K562 (cell line): ENCODE results near the gene TMEM163. TPM values are rescaled to one million over a fixed set of nuclear protein-coding genes. Genes with fewer than 3 reads are reported as not detected.

ENCODE experiments used
- ATAC-seq: fragments of 200-7000 bp; cut with Tn5 transposase; 3 replicates; pipeline ENCODE4 v1.9.1; 2020; ENCODE audit warnings: moderate library complexity
- BruUV-seq: library from RNA; stranded (reverse); fragments of 400-500 nt; replicated peaks from 2 replicates; lab custom pipeline; 2021; lab: Mats Ljungman, UMichigan
- CTCF ChIA-PET: fragments of 300-600 bp; formaldehyde crosslinking; extraction: SDS; loops from one replicate; lab custom pipeline; 2021; ENCODE audit warnings: low intra/inter-chr PET ratio; lab: Yijun Ruan, JAX
- POLR2A ChIA-PET: fragments of 300-600, 350-650 bp; sonication (Branson Sonifier 250); formaldehyde crosslinking; extraction: SDS; loops from one replicate; lab custom pipeline; 2021; ENCODE audit warnings: antibody characterized with exemption, inconsistent platforms; lab: Yijun Ruan, JAX
- DNase-seq, 4 experiments: peaks; one replicate each; pipeline versions ENCODE4 v3.0.0 to v3.0.0-alpha.2; 2011 to 2018; ENCODE audit warnings: low spot score in 3 of 4, mixed read lengths in 3 of 4; ENCODE audit errors: extremely low read depth in 1 of 4
- FAIRE-seq: peaks from 2 replicates; lab custom pipeline; 2011; peaks lifted over from hg19 to GRCh38; lab: Jason Lieb, UNC
- H2AFZ ChIP-seq: 2 replicates; pipeline ENCODE4 v1.6.0; 2011; ENCODE audit warnings: low read depth, low read length, control low read depth, inconsistent platforms
- H3K27ac ChIP-seq: fragments of 200-600 bp; 3 replicates; pipeline ENCODE4 v1.8.0; 2011; ENCODE audit warnings: low read depth, mild to moderate bottlenecking, control low read depth, inconsistent platforms, low read length, moderate library complexity, mixed read lengths; ENCODE audit errors: extremely low read depth
- H3K27me3 ChIP-seq, 2 experiments: fragments of 300-600 bp in 1 of 2; 2 replicates in 1 of 2; 3 replicates in 1 of 2; pipeline versions ENCODE4 v1.6.0 to v1.8.0; 2011; ENCODE audit warnings: inconsistent platforms in 2 of 2, low read length in 2 of 2, mild to moderate bottlenecking in 1 of 2, mixed read lengths in 1 of 2, moderate library complexity in 1 of 2; ENCODE audit not compliant: control insufficient read depth in 2 of 2, insufficient read depth in 2 of 2
- H3K36me3 ChIP-seq: fragments of 300-600 bp; 3 replicates; pipeline ENCODE4 v1.8.0; 2011; ENCODE audit warnings: mild to moderate bottlenecking, low read length, inconsistent platforms; ENCODE audit not compliant: control insufficient read depth, insufficient read depth
- H3K4me1 ChIP-seq, 2 experiments: fragments of 200-600 bp in 1 of 2; replicated peaks in 1 of 2; 2 replicates in 1 of 2; 3 replicates in 1 of 2; pipeline versions ENCODE4 v1.5.1 to v1.8.0; 2011; ENCODE audit warnings: inconsistent platforms in 2 of 2, low read length in 2 of 2, mild to moderate bottlenecking in 1 of 2, mixed read lengths in 1 of 2, moderate library complexity in 1 of 2; ENCODE audit not compliant: control insufficient read depth in 2 of 2, insufficient read depth in 2 of 2
- H3K4me2 ChIP-seq: 2 replicates; pipeline ENCODE4 v1.6.1; 2011; ENCODE audit warnings: low read length, control low read depth, inconsistent platforms, mixed read lengths; ENCODE audit not compliant: insufficient read depth
- H3K4me3 ChIP-seq: fragments of 200-600 bp; sonication (generic), shearing (Covaris generic); 2 replicates; pipeline ENCODE4 v1.5.1; 2016; ENCODE audit warnings: control low read depth, inconsistent platforms
- H3K79me2 ChIP-seq: fragments of 200-600 bp; 3 replicates; pipeline ENCODE4 v1.8.0; 2011; ENCODE audit warnings: low read length, inconsistent platforms; ENCODE audit not compliant: control insufficient read depth, insufficient read depth
- H3K9ac ChIP-seq, 2 experiments: 2 replicates each; pipeline versions ENCODE4 v1.6.0 to v1.6.1; 2011; ENCODE audit warnings: low read depth in 2 of 2, low read length in 2 of 2, control low read depth in 1 of 2, inconsistent platforms in 1 of 2, mild to moderate bottlenecking in 1 of 2, mixed read lengths in 1 of 2; ENCODE audit not compliant: insufficient read depth in 1 of 2
- H3K9me1 ChIP-seq: one replicate; pipeline ENCODE4 v1.6.0; 2011; ENCODE audit warnings: inconsistent platforms, mild to moderate bottlenecking, low read length, moderate library complexity; ENCODE audit not compliant: control insufficient read depth, insufficient read depth
- H3K9me3 ChIP-seq: replicated peaks from 2 replicates; pipeline ENCODE4 v1.5.1; 2011; ENCODE audit warnings: low read depth, low read length, inconsistent platforms; ENCODE audit not compliant: control insufficient read depth, insufficient read depth
- H4K20me1 ChIP-seq: replicated peaks from 2 replicates; pipeline ENCODE4 v1.6.1; 2011; ENCODE audit warnings: low read length, inconsistent platforms, mixed read lengths; ENCODE audit not compliant: control insufficient read depth, insufficient read depth
- CBX8 ChIP-seq: fragments of 200-600 bp; sonication (generic); IDR thresholded peaks from 2 replicates; pipeline ENCODE4 v1.6.1; 2012; ENCODE audit warnings: borderline replicate concordance, mixed run types, low read depth, mild to moderate bottlenecking, moderate library complexity, mixed read lengths, low read length, control low read depth, inconsistent platforms; ENCODE audit not compliant: poor library complexity, severe bottlenecking; ENCODE audit errors: extremely low read depth
- HIVEP1 ChIP-seq: fragments of 250-450 bp; sonication (Bioruptor Pico); IDR thresholded peaks from 2 replicates; pipeline ENCODE4 v1.4.0; 2020; ENCODE audit warnings: mild to moderate bottlenecking
- HSF4 ChIP-seq: fragments of 250-450 bp; sonication (Bioruptor Pico); IDR thresholded peaks from 2 replicates; pipeline ENCODE4 v2.1.2; 2022; ENCODE audit warnings: mild to moderate bottlenecking, moderate library complexity, borderline replicate concordance
- LARP7 ChIP-seq: fragments of 450-650 bp; IDR thresholded peaks from 2 replicates; pipeline ENCODE4 v1.6.1; 2016
- MCM7 ChIP-seq, 2 experiments: fragments of 450-650 bp; IDR thresholded peaks; 2 replicates each; pipeline ENCODE4 v1.6.1; 2016 to 2018
- NFIC ChIP-seq: fragments of 450-650 bp; IDR thresholded peaks from 2 replicates; pipeline ENCODE4 v1.6.1; 2017; ENCODE audit warnings: mild to moderate bottlenecking, inconsistent platforms
- POLR2AphosphoS2 ChIP-seq: IDR thresholded peaks from 2 replicates; pipeline ENCODE4 v1.6.1; 2012; ENCODE audit warnings: low read length, improper control_type of control experiment
- RBM25 ChIP-seq: fragments of 200-400 bp; formaldehyde crosslinking; IDR thresholded peaks from 2 replicates; pipeline ENCODE4 v1.6.1; 2018; ENCODE audit warnings: low read length, low read depth, moderate library complexity; ENCODE audit not compliant: severe bottlenecking
- XRCC5 ChIP-seq: fragments of 200-400 bp; formaldehyde crosslinking; IDR thresholded peaks from 2 replicates; pipeline ENCODE4 v1.6.1; 2017; ENCODE audit warnings: low read depth, mild to moderate bottlenecking, low read length
- ZFP1 ChIP-seq: fragments of 450-650 bp; formaldehyde crosslinking; IDR thresholded peaks from 2 replicates; pipeline ENCODE4 v1.4.0; 2020; ENCODE audit warnings: mild to moderate bottlenecking, mixed read lengths
- ZNF12 ChIP-seq: sonication (generic); formaldehyde crosslinking; IDR thresholded peaks from 2 replicates; pipeline ENCODE4 v1.4.0; 2020; ENCODE audit warnings: mild to moderate bottlenecking, missing genetic modification reagents
- ZNF165 ChIP-seq: fragments of 250-450 bp; sonication (Bioruptor Pico); IDR thresholded peaks from 2 replicates; pipeline ENCODE4 v1.4.0; 2020; ENCODE audit warnings: borderline replicate concordance
- WGBS: fragments of 100-300 bp; shearing (Covaris generic); methylation state at CpG from one replicate; pipeline ENCODE4 v1.1.6; 2016; ENCODE audit warnings: low coverage, mixed read lengths; ENCODE audit not compliant: insufficient coverage; ENCODE audit errors: missing lambda C conversion rate; 5-methylcytosine and 5-hydroxymethylcytosine counted together
- in situ Hi-C: fragments of 300-500 bp; cut with MboI; formaldehyde crosslinking; loops from 4 replicates; pipeline ENCODE4 v1.15.0; 2018; ENCODE audit warnings: inconsistent platforms, mixed read lengths
- intact Hi-C: fragments of 100-400 bp; cut with micrococcal nuclease; formaldehyde crosslinking; loops from 2 replicates; pipeline ENCODE4 v1.14.2; 2022
- polyA plus RNA-seq, 8 experiments: library from polyadenylated mRNA; depleted of rRNA in 4 of 8; stranded (reverse) in 5 of 8; unstranded in 3 of 8; fragments of >200 nt; fragmentation: Nextera tagmentation in 2 of 8; fragmentation: Illumina TruSeq in 1 of 8; extraction: Ambion mirVana in 2 of 8; extraction: Trizol in 1 of 8; gene quantifications; 2 replicates each; pipeline versions ENCODE4 v1.2.1 to v1.2.3, GENCODE V29; 2011 to 2014; ENCODE audit warnings: inconsistent platforms in 1 of 8, missing spikeins in 1 of 8
- total RNA-seq, 7 experiments: library from RNA; depleted of rRNA in 6 of 7; stranded (reverse); fragments of >200 nt in 6 of 7; fragmentation: Illumina TruSeq in 2 of 7; extraction: Trizol in 2 of 7; gene quantifications; 2 replicates each; pipeline versions ENCODE4 v1.2.1 to v1.2.3, GENCODE V29; 2011 to 2021; ENCODE audit warnings: low replicate concordance in 1 of 7
- TF ChIP-seq, protein P1 (sequence below): fragments of 450-650 bp; IDR thresholded peaks from 2 replicates; pipeline ENCODE4 v1.6.1; 2016

Gene TMEM163
- total and polyA plus RNA-seq, 9 of the 15 experiments (the other 6 are each of a cell fraction or from before 2014, with no cell fraction given): 0.04 to 0.68 (median 0.16) TPM; not detected in 3

DNA sequence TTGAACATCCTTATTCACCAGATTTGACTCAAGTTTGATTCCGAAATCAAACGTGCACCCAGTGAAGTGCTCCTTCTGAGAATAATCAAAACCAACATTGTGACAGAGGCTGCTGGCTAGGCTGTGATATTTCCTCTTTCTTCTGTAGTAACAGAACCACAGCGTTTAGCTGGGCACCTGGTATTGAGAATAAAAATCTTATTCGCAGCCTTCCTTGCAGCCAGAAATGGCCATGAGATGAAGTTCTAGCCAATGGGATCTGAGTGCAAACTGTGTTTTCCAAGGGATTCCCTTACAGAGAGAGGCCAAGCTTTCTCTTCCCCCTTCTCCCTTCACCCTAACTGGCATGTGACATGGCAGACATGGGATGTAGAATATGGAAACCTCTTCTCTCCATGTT, 51.7 kb downstream of the TMEM163 start:
- TF ChIP-seq, protein P1, sequence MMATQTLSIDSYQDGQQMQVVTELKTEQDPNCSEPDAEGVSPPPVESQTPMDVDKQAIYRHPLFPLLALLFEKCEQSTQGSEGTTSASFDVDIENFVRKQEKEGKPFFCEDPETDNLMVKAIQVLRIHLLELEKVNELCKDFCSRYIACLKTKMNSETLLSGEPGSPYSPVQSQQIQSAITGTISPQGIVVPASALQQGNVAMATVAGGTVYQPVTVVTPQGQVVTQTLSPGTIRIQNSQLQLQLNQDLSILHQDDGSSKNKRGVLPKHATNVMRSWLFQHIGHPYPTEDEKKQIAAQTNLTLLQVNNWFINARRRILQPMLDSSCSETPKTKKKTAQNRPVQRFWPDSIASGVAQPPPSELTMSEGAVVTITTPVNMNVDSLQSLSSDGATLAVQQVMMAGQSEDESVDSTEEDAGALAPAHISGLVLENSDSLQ: no peak
- TF ChIP-seq HSF4 (CRISPR knock-in tag): no peak
- TF ChIP-seq NFIC: no peak
- no peak for TF ChIP-seq POLR2AphosphoS2
- TF ChIP-seq HIVEP1 (CRISPR knock-in tag): no peak
- TF ChIP-seq CBX8: no peak
- TF ChIP-seq MCM7 (IDR thresholded peaks at IDR 0.05): no peak
- no peak for TF ChIP-seq ZNF165 (CRISPR knock-in tag)
- TF ChIP-seq RBM25: no peak
- TF ChIP-seq XRCC5: no peak
- TF ChIP-seq LARP7: no peak
- no peak for TF ChIP-seq ZNF12 (CRISPR knock-in tag)
- TF ChIP-seq ZFP1 (CRISPR knock-in tag): no peak
- no peak overlapping the region for H3K9ac ChIP-seq

More for the DNA sequence above, 51.7 kb downstream of the TMEM163 start:
- peaks cover 3 to 8% of the 10 kb centered on the region in 2 experiments; a peak in 3 of 5 replicates for H3K27me3 ChIP-seq
- WGBS: 2% methylated on average over 4 of the region's 4 CpGs
- no peak overlapping the region for H3K4me3 ChIP-seq
- in situ Hi-C loops: no loop called here
- H2AFZ ChIP-seq: no peak overlapping the region
- intact Hi-C loops: no loop called here
- POLR2A ChIA-PET: interaction anchor here (0.6 kb wide), 1 partner anchor 1831 kb away, joined by 3 read pairs; no protein-coding TSS in a partner anchor
- CTCF ChIA-PET: no interaction called here
- no peak for FAIRE-seq
- no peak for ATAC-seq
- H3K36me3 ChIP-seq: no peaks in the 10 kb centered on the region
- no peaks in the 10 kb centered on the region for H3K4me1 ChIP-seq
- BruUV-seq: no TSS peak
- H3K27ac ChIP-seq: no peak overlapping the region
- no peak overlapping the region for H3K4me2 ChIP-seq
- no peak for DNase-seq
- H3K79me2 ChIP-seq: no peaks in the 10 kb centered on the region
- no peaks in the 10 kb centered on the region for H3K9me1 ChIP-seq
- H3K9me3 ChIP-seq: no peaks in the 10 kb centered on the region
- no peaks in the 10 kb centered on the region for H4K20me1 ChIP-seq
